ENCODE results near the gene OPN4. TPM values are rescaled to one million over a fixed set of nuclear protein-coding genes. Genes with fewer than 3 reads are reported as not detected.

OPN4 gene
- total and polyA plus RNA-seq, 3 donors from 2014 or later = 0.19 TPM; not detected in 2

DNA sequence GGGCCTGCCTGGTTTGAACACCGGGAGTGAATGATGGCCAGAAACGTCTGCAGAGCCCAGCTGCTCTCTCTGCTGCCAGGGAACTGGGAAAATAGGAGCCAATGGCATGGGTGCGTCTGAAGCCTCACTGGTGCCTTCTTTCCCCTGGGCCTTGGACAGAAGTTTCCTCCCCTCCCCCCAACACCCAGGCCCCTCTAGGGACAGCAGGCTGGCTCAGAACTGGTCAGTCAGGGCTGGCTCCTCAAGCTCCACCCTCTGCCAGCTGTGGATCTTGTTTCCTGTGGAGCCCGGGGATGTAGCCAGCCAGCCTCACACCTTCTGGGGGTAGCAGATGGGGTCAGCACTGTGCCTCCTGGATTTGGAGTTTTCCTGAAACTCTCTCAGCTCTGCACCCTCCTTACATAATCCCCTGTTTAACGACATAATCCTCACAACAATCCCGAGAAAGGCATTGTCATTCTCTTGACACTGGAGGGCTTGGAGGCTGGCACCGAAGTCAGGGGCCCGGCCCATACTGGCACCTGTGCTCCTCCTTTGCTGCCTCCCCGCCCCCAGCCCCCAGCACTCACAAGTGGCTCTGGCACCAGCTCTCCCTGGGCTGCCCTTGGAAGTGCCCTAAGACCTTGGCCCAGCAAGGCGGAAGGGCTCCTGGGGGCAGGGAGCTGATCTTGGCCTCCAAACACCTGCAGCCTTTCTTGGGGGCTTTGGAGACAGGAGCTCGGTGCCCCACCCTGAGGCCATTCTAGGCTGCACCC, 19.7 kb downstream of the OPN4 start:
- H3K27me3 ChIP-seq = no peaks in the 10 kb centered on the region
- no peak overlapping the region for H3K27ac ChIP-seq
- no peaks in the 10 kb centered on the region for H3K36me3 ChIP-seq (ENCODE audit: low read depth, missing control alignments)
- peaks cover 40% of the 10 kb centered on the region for H3K4me1 ChIP-seq
- no peak for DNase-seq
- H3K4me3 ChIP-seq = no peak overlapping the region
- 65 to 100% methylated on average over 2 to 11 of the region's 11 CpGs for WGBS, 2 donors
- intact Hi-C loops (cut with DNase I; ENCODE audit: low total_unique reads) = no loop called here
- no peaks in the 10 kb centered on the region for H3K9me3 ChIP-seq
- no peak for TF ChIP-seq POLR2A (IDR thresholded peaks at IDR 0.05)
- TF ChIP-seq, protein P1, sequence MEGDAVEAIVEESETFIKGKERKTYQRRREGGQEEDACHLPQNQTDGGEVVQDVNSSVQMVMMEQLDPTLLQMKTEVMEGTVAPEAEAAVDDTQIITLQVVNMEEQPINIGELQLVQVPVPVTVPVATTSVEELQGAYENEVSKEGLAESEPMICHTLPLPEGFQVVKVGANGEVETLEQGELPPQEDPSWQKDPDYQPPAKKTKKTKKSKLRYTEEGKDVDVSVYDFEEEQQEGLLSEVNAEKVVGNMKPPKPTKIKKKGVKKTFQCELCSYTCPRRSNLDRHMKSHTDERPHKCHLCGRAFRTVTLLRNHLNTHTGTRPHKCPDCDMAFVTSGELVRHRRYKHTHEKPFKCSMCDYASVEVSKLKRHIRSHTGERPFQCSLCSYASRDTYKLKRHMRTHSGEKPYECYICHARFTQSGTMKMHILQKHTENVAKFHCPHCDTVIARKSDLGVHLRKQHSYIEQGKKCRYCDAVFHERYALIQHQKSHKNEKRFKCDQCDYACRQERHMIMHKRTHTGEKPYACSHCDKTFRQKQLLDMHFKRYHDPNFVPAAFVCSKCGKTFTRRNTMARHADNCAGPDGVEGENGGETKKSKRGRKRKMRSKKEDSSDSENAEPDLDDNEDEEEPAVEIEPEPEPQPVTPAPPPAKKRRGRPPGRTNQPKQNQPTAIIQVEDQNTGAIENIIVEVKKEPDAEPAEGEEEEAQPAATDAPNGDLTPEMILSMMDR (IDR thresholded peaks at IDR 0.05) = no peak

DNA sequence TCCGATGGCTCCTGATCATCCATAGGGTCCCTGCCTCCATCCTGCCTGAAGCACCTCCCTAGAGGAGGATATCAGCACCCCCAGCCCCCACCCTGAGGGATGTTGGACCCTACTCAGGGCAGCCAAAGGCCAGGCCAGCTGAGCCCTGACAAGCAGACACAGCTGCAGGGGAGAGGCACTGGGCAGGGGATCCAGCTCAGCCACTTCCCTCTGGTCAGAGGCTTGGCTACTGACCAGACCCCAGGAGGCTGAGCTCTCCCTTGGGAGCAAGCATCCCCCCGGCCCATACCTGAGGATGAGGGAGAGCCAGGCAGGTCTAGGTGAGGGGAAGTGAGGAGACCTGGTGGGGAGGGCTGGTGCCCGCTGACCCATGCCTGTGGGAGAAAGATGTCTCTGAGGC, 20.6 kb downstream of the OPN4 start:
- no peaks in the 10 kb centered on the region for H3K9me3 ChIP-seq
- TF ChIP-seq, protein P1 (IDR thresholded peaks at IDR 0.05) = no peak
- no peak for TF ChIP-seq POLR2A (IDR thresholded peaks at IDR 0.05)
- intact Hi-C loops (cut with DNase I; ENCODE audit: low total_unique reads) = no loop called here
- H3K4me3 ChIP-seq = no peak overlapping the region
- H3K27me3 ChIP-seq = no peaks in the 10 kb centered on the region
- 91 to 97% methylated on average over 2 to 3 of the region's 3 CpGs for WGBS, 2 donors
- H3K36me3 ChIP-seq (ENCODE audit: low read depth, missing control alignments) = no peaks in the 10 kb centered on the region
- H3K27ac ChIP-seq = no peak overlapping the region
- peaks cover 30% of the 10 kb centered on the region for H3K4me1 ChIP-seq
- DNase-seq = no peak

DNA sequence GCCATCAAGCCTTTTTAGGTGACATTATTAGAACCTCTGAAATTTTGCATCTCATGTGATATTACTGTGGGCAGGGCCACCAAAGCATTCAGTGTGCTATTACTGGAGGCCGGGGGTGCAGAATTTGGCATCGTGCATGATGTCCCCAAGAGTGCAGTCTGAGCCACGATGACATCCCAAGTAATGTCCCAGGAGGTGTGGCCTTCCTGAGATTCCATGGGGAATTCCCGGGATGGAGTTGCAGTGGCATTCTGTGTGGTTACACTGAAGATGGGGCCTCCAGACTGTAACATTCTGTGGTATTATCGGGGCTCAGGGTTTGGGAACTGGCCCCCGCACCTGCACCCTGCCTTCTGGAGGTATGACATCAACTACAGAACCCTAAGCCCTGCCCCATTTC, 23.0 kb downstream of the OPN4 start:
- peaks cover 12% of the 10 kb centered on the region for H3K4me1 ChIP-seq
- H3K27me3 ChIP-seq = no peaks in the 10 kb centered on the region
- no peak overlapping the region for H3K27ac ChIP-seq
- 80 to 89% methylated on average over 2 to 6 of the region's 6 CpGs for WGBS, 2 donors
- no peaks in the 10 kb centered on the region for H3K36me3 ChIP-seq (ENCODE audit: low read depth, missing control alignments)
- DNase-seq = no peak
- TF ChIP-seq, protein P1 (IDR thresholded peaks at IDR 0.05) = no peak
- no peak for TF ChIP-seq POLR2A (IDR thresholded peaks at IDR 0.05)
- no peak overlapping the region for H3K4me3 ChIP-seq
- no peaks in the 10 kb centered on the region for H3K9me3 ChIP-seq
- intact Hi-C loops (cut with DNase I; ENCODE audit: low total_unique reads) = no loop called here

DNA sequence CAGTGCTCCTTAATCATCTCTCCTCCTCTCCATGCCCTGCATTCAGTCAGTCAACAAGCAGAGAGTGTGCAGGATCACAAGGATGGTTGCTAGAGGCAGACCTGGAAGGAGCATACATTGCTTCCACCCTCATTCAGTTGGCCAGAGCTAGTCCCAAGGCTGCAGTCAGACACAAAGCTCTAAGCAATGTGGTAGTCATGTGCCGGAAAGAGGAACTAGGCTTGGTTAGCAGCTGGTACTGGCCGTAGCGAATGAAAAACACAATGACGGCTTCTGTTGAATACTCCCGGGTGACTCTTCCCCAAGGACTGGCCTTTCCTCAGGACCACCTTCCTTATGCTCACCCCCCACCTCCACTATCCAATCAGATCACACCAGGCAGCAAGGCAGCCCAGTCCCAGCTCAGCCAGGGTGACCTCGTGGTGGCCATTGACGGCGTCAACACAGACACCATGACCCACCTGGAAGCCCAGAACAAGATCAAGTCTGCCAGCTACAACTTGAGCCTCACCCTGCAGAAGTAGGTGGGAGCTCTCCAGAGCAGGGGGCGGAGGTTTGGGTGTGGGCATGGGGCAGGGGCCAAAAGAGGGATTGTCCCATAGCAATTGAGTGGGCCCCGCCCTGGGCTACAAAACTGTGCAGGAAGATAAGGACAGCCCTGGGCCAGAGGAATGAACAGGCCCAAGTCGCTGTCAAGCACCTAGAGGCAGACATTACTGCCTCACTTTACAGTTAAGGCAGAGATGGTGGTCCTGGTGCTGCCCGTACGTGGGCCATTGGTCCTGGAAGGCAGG, 24.8 kb downstream of the OPN4 start:
- Histone ChIP-seq H3K36me3 (ENCODE audit: low read depth, missing control alignments) (no peaks in the 10 kb centered on the region), H3K4me3 (no peak overlapping the region), H3K27me3 (no peaks in the 10 kb centered on the region), H3K4me1 (peaks cover 4% of the 10 kb centered on the region), H3K27ac (no peak overlapping the region), H3K9me3 (no peaks in the 10 kb centered on the region)
- DNase-seq = no peak
- intact Hi-C loops (cut with DNase I; ENCODE audit: low total_unique reads) = no loop called here
- TF ChIP-seq, protein P1 (IDR thresholded peaks at IDR 0.05) = no peak
- TF ChIP-seq POLR2A (IDR thresholded peaks at IDR 0.05) = no peak
- WGBS, 2 donors = 89 to 96% methylated on average over 12 to 13 of the region's 13 CpGs

All from testis (tissue), 3 donors.